Measurements from ENCODE around the gene GABBR1.

GRCh38 chr6:29603456-29603855 is 29.5 kb downstream of the GABBR1 start:
- TF ChIP-seq CTCF (IDR thresholded peaks at IDR 0.05; ENCODE audit: low read depth, low read length), result no peak
- TF ChIP-seq EZH2phosphoT487 (IDR thresholded peaks at IDR 0.05; ENCODE audit: low read depth), result no peak
